Neuron (in vitro differentiated cells): ENCODE data around the gene TRAF3IP3.

ENCODE experiments used
- H2AFZ ChIP-seq: one replicate; pipeline ENCODE4 v1.6.1; 2013; ENCODE audit warnings: low read depth, mild to moderate bottlenecking, inconsistent platforms, low read length, moderate library complexity
- H3K27me3 ChIP-seq: one replicate; pipeline ENCODE4 v1.6.1; 2013; ENCODE audit warnings: low read length; ENCODE audit not compliant: insufficient read depth
- H3K36me3 ChIP-seq: one replicate; pipeline ENCODE4 v1.6.1; 2013; ENCODE audit warnings: low read length; ENCODE audit not compliant: insufficient read depth
- H3K4me1 ChIP-seq: one replicate; pipeline ENCODE4 v1.6.1; 2013; ENCODE audit warnings: low read length; ENCODE audit not compliant: insufficient read depth
- H3K4me3 ChIP-seq: 2 replicates; pipeline ENCODE4 v1.5.1; 2013; ENCODE audit warnings: mild to moderate bottlenecking, low read length, moderate library complexity
- H3K9me3 ChIP-seq: one replicate; pipeline ENCODE4 v1.6.1; 2013; ENCODE audit warnings: low read length

TRAF3IP3 gene

GRCh38 chr1:209759829-209760359, 4.0 kb downstream of the TRAF3IP3 start:
- H3K9me3 ChIP-seq: no peaks in the 10 kb centered on the region
- H3K4me1 ChIP-seq: no peaks in the 10 kb centered on the region
- H2AFZ ChIP-seq: no peak overlapping the region
- H3K27me3 ChIP-seq: peaks cover 4% of the 10 kb centered on the region
- no peak overlapping the region for H3K4me3 ChIP-seq
- H3K36me3 ChIP-seq: no peaks in the 10 kb centered on the region

DNA sequence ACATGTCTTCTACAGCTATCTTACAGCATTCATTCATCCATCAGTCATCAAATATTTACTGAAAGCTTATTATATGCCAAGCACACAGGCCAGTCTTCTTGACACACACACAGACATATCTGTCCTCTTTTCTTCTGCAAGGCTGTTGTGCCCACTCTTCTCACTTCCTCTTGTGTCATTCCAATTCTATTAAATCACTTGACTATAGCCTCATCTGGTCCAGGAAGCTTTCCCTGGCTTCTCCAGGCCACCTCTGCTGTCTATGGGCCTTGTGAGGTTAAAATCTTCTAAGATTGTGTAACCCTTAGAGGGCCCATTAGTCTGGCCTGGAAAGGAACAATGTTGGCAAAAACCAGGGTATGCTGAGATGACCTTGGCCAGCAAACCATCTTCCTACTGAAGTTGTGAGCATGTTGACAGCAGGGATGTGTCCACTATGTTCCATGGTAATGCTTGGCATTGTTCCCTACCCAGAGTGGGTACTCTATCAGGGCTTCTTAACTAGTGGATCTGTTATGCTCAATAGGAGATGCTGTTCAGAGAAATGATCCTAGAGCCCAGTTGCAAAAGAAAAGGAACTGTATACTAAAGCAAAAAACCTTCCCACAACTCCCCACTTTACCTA, 5.3 kb downstream of the TRAF3IP3 start:
- peaks cover 4% of the 10 kb centered on the region for H3K27me3 ChIP-seq
- H2AFZ ChIP-seq: no peak overlapping the region
- no peaks in the 10 kb centered on the region for H3K9me3 ChIP-seq
- H3K4me3 ChIP-seq: no peak overlapping the region
- H3K4me1 ChIP-seq: no peaks in the 10 kb centered on the region
- no peaks in the 10 kb centered on the region for H3K36me3 ChIP-seq

DNA sequence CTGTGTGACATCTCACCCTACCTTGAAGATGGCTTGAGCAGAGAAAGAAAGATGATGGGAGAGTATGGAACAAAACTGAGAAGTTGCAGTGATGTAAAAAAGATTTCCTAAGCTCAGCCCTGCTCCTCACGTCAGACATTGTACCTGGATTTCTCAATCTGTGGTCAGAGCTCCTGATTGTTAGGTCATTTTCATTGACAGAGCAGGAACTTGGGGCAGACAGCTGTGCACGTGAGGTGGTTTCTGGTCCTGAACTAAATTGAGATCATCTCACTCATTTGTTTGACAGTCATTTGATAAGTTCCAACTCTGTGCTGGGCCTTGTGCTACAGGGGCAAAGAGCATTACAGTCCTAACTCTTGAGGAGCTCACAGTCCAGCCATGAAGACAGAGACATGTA, 10.2 kb downstream of the TRAF3IP3 start:
- no peak overlapping the region for H2AFZ ChIP-seq
- H3K27me3 ChIP-seq: peaks cover 4% of the 10 kb centered on the region

DNA sequence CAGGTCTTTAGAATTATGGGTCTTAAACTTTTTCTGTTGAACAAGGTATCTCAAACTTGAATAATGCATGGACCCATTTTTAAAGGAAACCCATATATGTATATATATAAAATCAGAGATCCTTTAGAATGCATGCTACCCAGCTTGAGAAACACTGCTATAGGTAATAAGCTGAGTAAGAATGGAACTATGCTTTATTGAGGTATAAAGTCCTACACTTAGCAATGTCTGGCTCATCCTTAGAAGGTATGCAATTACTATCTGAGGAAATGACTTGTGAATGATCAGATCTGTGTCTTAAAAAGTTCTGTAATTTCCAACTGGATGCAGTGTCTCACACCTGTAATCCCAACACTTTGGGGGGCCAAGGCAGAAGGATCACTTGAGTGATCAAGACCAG, 11.2 kb downstream of the TRAF3IP3 start:
- no peaks in the 10 kb centered on the region for H3K36me3 ChIP-seq
- H3K9me3 ChIP-seq: no peaks in the 10 kb centered on the region
- H3K4me1 ChIP-seq: no peaks in the 10 kb centered on the region
- no peaks in the 10 kb centered on the region for H3K27me3 ChIP-seq
- H2AFZ ChIP-seq: no peak overlapping the region
- H3K4me3 ChIP-seq: no peak overlapping the region

More for the DNA sequence above, 10.2 kb downstream of the TRAF3IP3 start:
- Histone ChIP-seq H3K4me1 (no peaks in the 10 kb centered on the region), H3K9me3 (no peaks in the 10 kb centered on the region), H3K4me3 (no peak overlapping the region), H3K36me3 (no peaks in the 10 kb centered on the region)

GRCh38 chr1:209767706-209768105, 11.9 kb downstream of the TRAF3IP3 start:
- no peaks in the 10 kb centered on the region for H3K27me3 ChIP-seq
- H3K4me1 ChIP-seq: no peaks in the 10 kb centered on the region
- no peak overlapping the region for H3K4me3 ChIP-seq
- no peaks in the 10 kb centered on the region for H3K36me3 ChIP-seq
- no peaks in the 10 kb centered on the region for H3K9me3 ChIP-seq
- H2AFZ ChIP-seq: no peak overlapping the region

DNA sequence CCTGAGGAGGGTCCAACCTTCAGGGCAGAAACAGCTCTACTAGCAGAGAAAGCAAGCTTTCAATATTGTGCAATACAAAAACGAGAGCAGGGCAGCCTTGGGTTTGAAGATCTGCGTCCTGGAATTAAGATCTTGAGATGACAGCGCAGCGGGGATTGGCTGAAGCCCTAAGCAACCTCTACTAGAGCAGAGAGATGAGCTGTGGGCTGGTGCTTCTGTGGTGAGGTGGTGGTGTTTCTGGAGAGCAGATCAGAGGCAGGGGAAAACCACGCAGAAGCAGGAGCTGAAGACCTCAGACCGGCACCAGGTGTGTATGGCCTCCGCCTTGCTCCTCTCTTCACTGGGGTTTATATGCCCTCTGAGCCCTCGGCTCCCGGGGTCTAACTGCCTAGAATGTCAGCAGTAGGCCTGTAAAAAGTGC, 12.5 kb downstream of the TRAF3IP3 start:
- Histone ChIP-seq H3K36me3 (no peaks in the 10 kb centered on the region), H3K27me3 (no peaks in the 10 kb centered on the region), H3K9me3 (no peaks in the 10 kb centered on the region), H3K4me1 (no peaks in the 10 kb centered on the region), H2AFZ (no peak overlapping the region), H3K4me3 (no peak overlapping the region)

DNA sequence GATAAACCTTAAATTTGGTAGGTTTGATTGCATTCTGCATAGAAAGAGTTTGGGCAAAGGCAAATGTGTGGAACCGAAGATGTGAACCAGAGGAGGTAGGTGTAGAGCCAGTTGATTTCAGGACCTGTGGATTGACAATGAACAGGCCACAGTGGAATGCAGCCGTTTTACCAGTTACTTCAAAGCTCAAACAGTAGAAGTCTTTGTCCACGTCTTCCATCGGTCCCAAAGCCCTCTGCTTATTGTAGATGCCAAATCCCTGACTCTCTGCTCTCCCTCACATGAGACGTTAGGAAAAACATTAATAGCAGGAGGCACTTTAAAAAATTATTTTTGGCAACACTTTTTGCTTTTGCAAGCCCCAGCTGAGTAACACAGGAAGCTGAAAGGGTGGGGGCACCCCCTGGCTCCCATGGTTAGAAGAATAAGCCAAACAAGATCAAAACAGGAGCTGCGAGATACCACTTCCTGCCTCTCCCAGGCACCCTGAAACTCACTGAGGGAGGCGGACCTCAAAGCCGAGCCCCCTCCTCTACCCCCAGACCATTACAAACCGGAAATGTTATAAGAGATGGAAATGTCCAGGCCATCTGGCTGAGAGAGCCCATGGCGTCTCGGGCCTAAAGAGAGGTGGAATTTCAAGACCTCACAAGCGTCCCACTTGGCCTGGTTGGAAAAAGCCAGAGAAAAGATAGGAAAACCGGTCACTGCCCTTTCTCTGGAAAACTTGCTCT, 13.5 kb downstream of the TRAF3IP3 start:
- H3K4me1 ChIP-seq: no peaks in the 10 kb centered on the region
- H3K27me3 ChIP-seq: no peaks in the 10 kb centered on the region
- H3K36me3 ChIP-seq: no peaks in the 10 kb centered on the region
- no peak overlapping the region for H2AFZ ChIP-seq
- no peaks in the 10 kb centered on the region for H3K9me3 ChIP-seq
- H3K4me3 ChIP-seq: no peak overlapping the region

- Histone ChIP-seq H2AFZ (no peak overlapping the region), H3K4me1 (no peaks in the 10 kb centered on the region), H3K27me3 (no peaks in the 10 kb centered on the region), H3K4me3 (no peak overlapping the region), H3K36me3 (no peaks in the 10 kb centered on the region), H3K9me3 (no peaks in the 10 kb centered on the region)
Observed at GRCh38 chr1:209769971-209770370, 14.1 kb downstream of the TRAF3IP3 start.

- Histone ChIP-seq H2AFZ (no peak overlapping the region), H3K4me1 (no peaks in the 10 kb centered on the region), H3K27me3 (no peaks in the 10 kb centered on the region), H3K36me3 (no peaks in the 10 kb centered on the region), H3K9me3 (no peaks in the 10 kb centered on the region), H3K4me3 (no peak overlapping the region)
Observed at GRCh38 chr1:209770636-209771415, 15.0 kb downstream of the TRAF3IP3 start.

- no peaks in the 10 kb centered on the region for H3K36me3 ChIP-seq
Observed at GRCh38 chr1:209772126-209772525, 16.3 kb downstream of the TRAF3IP3 start.

GRCh38 chr1:209774592-209774991, 18.7 kb downstream of the TRAF3IP3 start:
- Histone ChIP-seq H3K9me3 (no peaks in the 10 kb centered on the region), H3K27me3 (no peaks in the 10 kb centered on the region), H3K36me3 (no peaks in the 10 kb centered on the region), H2AFZ (no peak overlapping the region), H3K4me3 (no peak overlapping the region), H3K4me1 (no peaks in the 10 kb centered on the region)

More at GRCh38 chr1:209772126-209772525, 16.3 kb downstream of the TRAF3IP3 start:
- Histone ChIP-seq H2AFZ (no peak overlapping the region), H3K4me1 (no peaks in the 10 kb centered on the region), H3K27me3 (no peaks in the 10 kb centered on the region), H3K4me3 (no peak overlapping the region), H3K9me3 (no peaks in the 10 kb centered on the region)

DNA sequence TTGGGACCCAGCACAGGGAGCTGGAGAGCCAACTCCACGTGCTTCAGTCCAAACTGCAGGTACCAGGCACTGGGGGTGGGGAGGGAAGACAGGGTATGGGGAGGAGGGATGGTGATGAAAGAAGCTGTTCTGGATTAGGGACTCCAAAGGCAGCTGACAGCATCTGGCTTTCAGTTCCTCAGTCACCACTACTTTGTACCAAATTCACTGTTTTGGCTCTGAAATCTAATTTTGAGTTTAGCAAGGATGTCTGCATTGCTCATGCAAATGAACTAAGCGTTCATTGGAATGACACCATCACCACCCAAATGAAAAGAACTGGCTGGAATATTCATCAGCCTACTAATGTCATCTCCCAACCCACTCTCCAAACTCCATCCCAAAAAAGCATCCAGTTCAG, 19.8 kb downstream of the TRAF3IP3 start:
- Histone ChIP-seq H3K4me3 (no peak overlapping the region), H2AFZ (no peak overlapping the region), H3K4me1 (no peaks in the 10 kb centered on the region)

GRCh38 chr1:209777587-209777986, 21.7 kb downstream of the TRAF3IP3 start:
- no peak overlapping the region for H3K4me3 ChIP-seq
- H3K36me3 ChIP-seq: no peaks in the 10 kb centered on the region
- H3K27me3 ChIP-seq: no peaks in the 10 kb centered on the region
- H3K4me1 ChIP-seq: no peaks in the 10 kb centered on the region
- H2AFZ ChIP-seq: no peak overlapping the region
- no peaks in the 10 kb centered on the region for H3K9me3 ChIP-seq

More for the DNA sequence above, 19.8 kb downstream of the TRAF3IP3 start:
- H3K9me3 ChIP-seq: no peaks in the 10 kb centered on the region
- H3K27me3 ChIP-seq: no peaks in the 10 kb centered on the region
- no peaks in the 10 kb centered on the region for H3K36me3 ChIP-seq
